Stimulated activated CD8-positive, alpha-beta memory T cell treated with anti-CD3 and anti-CD28 coated beads, Interleukin-7, amount 100 ng/mL, for 1 hour (primary cell): Measurements from ENCODE around the gene ZNF423.
"Not testable (repeated sequence)": the region's sequence is repeated elsewhere in the genome, so short reads cannot be mapped to it uniquely, and the experiment has no call there.

Experiments used
- DNase-seq, 2 donors: peaks; one replicate each; pipeline ENCODE4 v3.0.0-alpha.2; 2020; ENCODE audit warnings: low read depth in 2 of 2

Gene ZNF423

GRCh38 chr16:49515016-49515565, 340.8 kb downstream of the ZNF423 start:
- DNase-seq = no peak

DNA sequence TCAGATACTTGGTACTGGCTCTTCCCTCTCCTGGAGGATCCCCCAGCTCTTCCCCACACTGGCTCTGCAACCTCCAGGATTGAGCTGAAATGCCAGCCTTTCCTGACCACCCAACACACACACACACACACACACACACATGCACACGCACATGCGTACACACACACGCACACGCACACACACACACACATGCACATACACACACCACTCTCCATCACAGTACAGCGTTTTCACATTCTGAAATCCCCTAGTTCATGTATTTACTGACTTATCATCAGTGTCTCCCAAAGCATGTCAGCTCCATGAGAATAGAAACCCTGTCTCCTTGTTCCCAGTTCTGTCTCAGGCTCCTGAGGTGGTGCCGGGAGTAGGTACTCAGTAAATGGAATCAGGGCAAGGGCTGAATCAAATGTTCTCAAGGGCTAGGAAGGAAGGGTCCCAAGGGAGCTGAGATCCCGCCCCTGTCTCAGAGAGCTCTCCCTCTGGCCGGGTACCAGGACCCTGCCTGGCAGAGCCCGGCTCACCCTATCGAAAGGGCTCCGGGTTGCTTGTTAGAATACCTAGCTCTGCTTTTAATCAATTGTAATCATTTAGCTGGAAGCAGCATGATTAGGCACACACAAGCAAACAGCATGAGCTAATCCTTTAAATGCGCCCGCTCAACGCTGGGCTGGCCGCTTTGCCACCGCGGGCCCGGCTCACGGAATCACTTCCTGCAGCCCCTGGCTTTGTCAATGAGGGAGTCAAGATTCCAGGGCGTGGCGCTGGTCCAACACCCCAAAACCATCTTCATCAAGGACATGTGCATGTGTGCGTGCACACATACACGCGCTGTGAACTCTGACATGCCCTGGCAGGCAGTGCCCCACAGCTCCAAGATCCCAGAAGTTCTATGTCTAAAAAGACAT, 341.6 kb downstream of the ZNF423 start:
- DNase-seq = no peak

DNA sequence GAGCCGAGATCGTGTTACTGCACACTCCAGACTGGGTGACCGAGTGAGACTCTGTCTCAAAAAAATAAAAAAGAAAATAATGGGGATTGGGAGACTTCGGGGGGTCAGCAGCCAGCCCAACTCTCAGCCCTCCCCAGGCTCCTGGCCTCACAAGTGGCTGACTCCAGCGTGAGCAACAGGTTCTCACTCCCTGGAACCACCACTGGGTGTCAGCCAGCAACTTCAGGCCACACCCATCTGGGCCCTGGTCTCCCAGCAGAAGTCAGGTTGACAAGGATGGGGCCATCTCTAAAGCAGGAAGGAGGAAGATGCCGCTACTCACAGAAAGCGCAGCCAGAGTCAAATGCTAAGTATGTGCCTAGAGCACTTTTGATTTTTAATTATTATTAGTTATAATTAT, 342.9 kb downstream of the ZNF423 start:
- no peak for DNase-seq

GRCh38 chr16:49510654-49511305, 345.1 kb downstream of the ZNF423 start:
- DNase-seq = no peak

DNA sequence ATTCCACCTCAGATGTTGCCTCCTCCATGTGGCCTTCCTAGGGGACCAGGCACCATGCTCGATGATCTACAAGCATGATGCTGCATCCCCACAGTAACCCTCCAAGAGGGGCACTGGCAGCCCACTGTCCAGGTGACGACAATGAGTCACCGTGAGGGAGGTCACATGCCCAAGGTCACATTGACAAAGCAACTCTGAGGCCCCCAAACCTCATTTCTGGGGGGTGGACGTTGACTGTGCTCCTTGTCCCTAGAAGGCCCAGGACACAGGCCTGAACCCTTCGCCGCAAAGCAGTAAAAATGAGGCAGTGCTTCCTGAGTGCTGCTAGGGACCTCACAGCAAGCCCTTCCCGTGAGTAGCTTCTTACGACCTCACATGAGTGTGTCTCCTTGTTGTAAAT, 345.8 kb downstream of the ZNF423 start:
- no peak for DNase-seq

DNA sequence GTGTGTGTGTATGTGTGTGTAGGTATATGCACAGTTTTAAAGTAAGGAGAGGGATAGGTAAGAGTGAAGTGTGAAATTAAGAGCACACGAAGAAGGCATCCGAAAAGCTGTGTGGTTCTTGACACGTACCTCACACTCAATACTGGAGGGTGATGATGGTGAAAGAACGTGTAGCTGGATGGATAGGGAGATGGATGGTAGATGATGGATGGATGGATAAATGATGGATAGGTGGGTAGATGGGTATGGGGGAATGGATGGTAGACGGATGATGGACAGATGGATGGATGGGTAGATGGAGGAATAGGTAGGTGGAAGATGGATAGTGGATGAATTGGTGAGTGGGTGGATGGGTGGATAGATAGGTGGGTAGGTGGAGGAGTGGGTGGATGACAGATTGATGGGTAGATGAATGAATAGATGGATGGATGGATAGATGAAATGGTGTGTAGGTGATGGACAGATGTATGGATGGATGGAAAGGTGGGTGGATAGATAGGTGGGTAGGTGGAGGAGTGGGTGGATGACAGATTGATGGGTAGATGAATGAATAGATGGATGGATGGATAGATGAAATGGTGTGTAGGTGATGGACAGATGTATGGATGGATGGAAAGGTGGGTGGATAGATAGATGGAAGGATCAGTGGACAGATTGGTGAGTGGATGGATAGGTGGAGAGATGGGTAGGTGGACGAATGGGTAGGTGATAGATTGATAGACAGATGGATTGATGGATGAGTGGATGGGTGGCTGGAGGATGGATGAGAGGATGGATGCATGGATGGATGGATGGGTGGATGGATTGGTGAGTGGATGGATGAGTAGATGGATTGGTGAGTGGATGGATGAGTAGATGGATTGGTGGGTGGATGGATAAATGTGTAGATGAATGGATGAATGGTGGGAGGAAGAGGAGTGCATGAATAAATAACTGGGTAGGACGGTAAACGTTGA, 349.6 kb downstream of the ZNF423 start:
- not testable (repeated sequence) for DNase-seq

- DNase-seq = no peak
Measured at GRCh38 chr16:49505556-49505955, 350.4 kb downstream of the ZNF423 start.

GRCh38 chr16:49504626-49505025, 351.3 kb downstream of the ZNF423 start:
- DNase-seq = no peak

- DNase-seq = no peak
Measured at GRCh38 chr16:49504023-49504364, 351.9 kb downstream of the ZNF423 start.

GRCh38 chr16:49503256-49504022, 352.5 kb downstream of the ZNF423 start:
- DNase-seq = no peak

GRCh38 chr16:49502136-49502881, 353.6 kb downstream of the ZNF423 start:
- DNase-seq = no peak

- DNase-seq = no peak
Measured at GRCh38 chr16:49499869-49500610, 355.9 kb downstream of the ZNF423 start.

- no peak for DNase-seq
Measured at GRCh38 chr16:49499414-49499785, 356.5 kb downstream of the ZNF423 start.

DNA sequence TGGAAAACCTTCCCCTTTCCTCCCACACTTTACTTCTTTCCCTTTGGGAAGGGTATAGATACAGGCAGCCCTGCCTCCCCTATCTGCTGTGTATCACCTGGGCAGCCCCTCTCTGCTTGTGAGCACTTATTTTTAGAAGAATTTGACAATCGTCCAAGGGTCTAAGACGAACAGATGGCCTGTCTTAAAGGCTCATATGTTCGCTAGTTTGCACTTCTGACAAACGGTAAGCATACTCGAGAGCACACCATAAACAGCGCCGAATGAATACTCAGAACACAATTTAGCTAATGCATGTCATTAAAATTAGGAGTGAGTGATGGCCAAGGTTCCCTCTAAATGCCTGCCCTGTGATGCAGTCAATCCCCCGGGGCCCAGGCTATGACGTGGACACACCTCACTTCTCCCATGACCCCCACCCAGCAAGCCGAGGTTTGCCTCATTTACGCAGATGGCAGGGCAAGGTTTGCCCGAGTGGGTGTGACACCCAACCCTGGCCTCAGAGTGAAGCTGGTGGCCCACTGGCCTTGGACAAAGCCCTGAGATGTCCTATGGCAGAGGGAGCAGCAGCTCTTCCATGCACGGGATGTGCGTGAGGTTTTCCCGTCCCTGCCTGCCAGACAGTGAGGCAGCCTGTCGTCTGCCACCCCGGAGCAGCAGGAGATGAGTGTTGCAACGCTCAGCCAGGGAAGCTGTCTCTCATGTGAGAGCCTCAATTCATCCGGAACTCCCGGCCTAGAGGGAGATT, 357.1 kb downstream of the ZNF423 start:
- DNase-seq = no peak

GRCh38 chr16:49498264-49498663, 357.6 kb downstream of the ZNF423 start:
- DNase-seq = no peak

DNA sequence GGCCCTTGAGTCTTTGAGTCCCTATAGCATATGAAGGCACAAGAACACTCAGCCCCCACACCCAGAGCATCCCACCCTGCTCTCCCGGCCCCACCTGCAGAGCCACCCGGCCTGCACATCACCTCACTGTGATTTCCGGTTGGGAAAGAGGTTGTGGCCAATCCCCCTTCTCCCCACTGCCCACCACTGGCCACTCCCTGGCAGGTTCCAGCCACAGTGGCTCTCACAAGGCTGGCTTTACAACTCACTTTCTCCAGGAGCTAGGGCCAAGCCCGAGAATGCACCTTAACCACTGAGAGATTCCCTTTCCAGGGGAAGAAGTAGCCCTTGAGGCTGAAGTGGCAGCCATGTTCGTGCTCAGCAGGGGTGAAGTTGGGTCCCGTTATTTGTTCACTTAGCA, 358.4 kb downstream of the ZNF423 start:
- no peak for DNase-seq

DNA sequence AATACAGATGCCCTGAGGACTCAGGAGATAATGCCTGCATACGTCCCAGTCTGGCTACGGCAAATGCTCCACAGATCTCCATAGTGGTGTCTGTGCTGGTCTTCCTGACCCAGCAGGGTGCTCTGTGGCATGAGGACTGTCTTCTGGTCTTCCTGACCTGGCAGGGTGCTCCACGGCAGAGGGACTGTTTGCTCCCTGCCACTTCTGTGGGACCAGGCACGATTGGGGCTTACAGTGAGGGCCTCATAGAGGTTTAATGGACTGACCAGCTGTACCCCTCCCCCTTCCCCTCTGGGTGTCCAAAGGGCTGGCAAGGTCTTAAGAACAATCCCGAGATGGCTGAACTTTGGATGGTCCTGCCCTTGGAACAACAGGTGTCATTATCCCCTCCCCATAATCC, 359.3 kb downstream of the ZNF423 start:
- no peak for DNase-seq

GRCh38 chr16:49495596-49496355, 360.1 kb downstream of the ZNF423 start:
- DNase-seq = no peak
